Neuronal stem cell (in vitro differentiated cells): ENCODE measurements around the gene SYTL2.
A peak's percentile ranks its signal among the peaks of the same experiment; 100 is the strongest.

ENCODE experiments used
- DNase-seq: peaks from one replicate; pipeline ENCODE4 v3.0.0-alpha.2; 2013; ENCODE audit warnings: low spot score
- H2AFZ ChIP-seq: one replicate; pipeline ENCODE4 v1.6.1; 2013; ENCODE audit warnings: mild to moderate bottlenecking, low read length, inconsistent platforms
- H2AK5ac ChIP-seq: 2 replicates; pipeline ENCODE4 v1.6.1; 2013; ENCODE audit warnings: low read depth, mild to moderate bottlenecking, inconsistent platforms, low read length, moderate library complexity, mixed read lengths
- H2BK120ac ChIP-seq: 2 replicates; pipeline ENCODE4 v1.6.1; 2013; ENCODE audit warnings: low read depth, mild to moderate bottlenecking, inconsistent platforms, low read length, moderate library complexity, mixed read lengths
- H2BK12ac ChIP-seq: one replicate; pipeline ENCODE4 v1.6.1; 2013; ENCODE audit warnings: low read length, inconsistent platforms
- H2BK15ac ChIP-seq: 2 replicates; pipeline ENCODE4 v1.6.1; 2013; ENCODE audit warnings: mild to moderate bottlenecking, low read length, inconsistent platforms, mixed read lengths
- H2BK5ac ChIP-seq: one replicate; pipeline ENCODE4 v1.6.1; 2013; ENCODE audit warnings: inconsistent platforms, mild to moderate bottlenecking, low read length, moderate library complexity
- H3K14ac ChIP-seq: one replicate; pipeline ENCODE4 v1.6.1; 2013; ENCODE audit warnings: low read length, inconsistent platforms
- H3K18ac ChIP-seq: 2 replicates; pipeline ENCODE4 v1.6.1; 2013; ENCODE audit warnings: low read length, inconsistent platforms
- H3K23ac ChIP-seq: 2 replicates; pipeline ENCODE4 v1.6.1; 2013; ENCODE audit warnings: low read depth, mild to moderate bottlenecking, mixed read lengths, low read length, inconsistent platforms; ENCODE audit not compliant: poor library complexity
- H3K27ac ChIP-seq: replicated peaks from 3 replicates; pipeline ENCODE4 v1.5.1; 2013; ENCODE audit warnings: low read length, inconsistent platforms
- H3K27me3 ChIP-seq, 3 experiments: 2 replicates each; pipeline ENCODE4 v1.6.1; 2013; ENCODE audit warnings: low read length in 3 of 3, mild to moderate bottlenecking in 2 of 3, inconsistent platforms in 1 of 3, low read depth in 1 of 3, mixed read lengths in 1 of 3, moderate library complexity in 1 of 3; ENCODE audit not compliant: control insufficient read depth in 3 of 3, insufficient read depth in 3 of 3
- H3K36me3 ChIP-seq, 2 donors: replicated peaks in 1 of 2; 2 replicates each; pipeline ENCODE4 v1.6.1; 2013; ENCODE audit warnings: low read length in 2 of 2; ENCODE audit not compliant: control insufficient read depth in 2 of 2, insufficient read depth in 2 of 2
- H3K4ac ChIP-seq: 2 replicates; pipeline ENCODE4 v1.6.1; 2013; ENCODE audit warnings: inconsistent platforms, mild to moderate bottlenecking, low read length, moderate library complexity
- H3K4me1 ChIP-seq, 2 donors: 1 replicate in 1 of 2; 2 replicates in 1 of 2; pipeline ENCODE4 v1.6.1; 2013; ENCODE audit warnings: low read length in 2 of 2, low read depth in 1 of 2; ENCODE audit not compliant: control insufficient read depth in 2 of 2, insufficient read depth in 1 of 2
- H3K4me2 ChIP-seq: one replicate; pipeline ENCODE4 v1.6.1; 2013; ENCODE audit warnings: mild to moderate bottlenecking, low read length, inconsistent platforms; ENCODE audit not compliant: insufficient read depth, poor library complexity, severe bottlenecking
- H3K4me3 ChIP-seq, 2 donors: 2 replicates each; pipeline ENCODE4 v1.5.1; 2013; ENCODE audit warnings: low read length in 2 of 2, mild to moderate bottlenecking in 2 of 2, inconsistent platforms in 1 of 2, moderate library complexity in 1 of 2
- H3K79me1 ChIP-seq: one replicate; pipeline ENCODE4 v1.6.1; 2013; ENCODE audit warnings: low read depth, mild to moderate bottlenecking, inconsistent platforms, low read length, moderate library complexity
- H3K9ac ChIP-seq: one replicate; pipeline ENCODE4 v1.6.1; 2013; ENCODE audit warnings: mild to moderate bottlenecking, low read depth, low read length, inconsistent platforms; ENCODE audit not compliant: poor library complexity
- H3K9me3 ChIP-seq, 2 donors: replicated peaks in 1 of 2; 2 replicates each; pipeline versions ENCODE3 to v1.6.1; 2013; ENCODE audit warnings: low read length in 2 of 2, mild to moderate bottlenecking in 2 of 2, inconsistent platforms in 1 of 2, low read depth in 1 of 2, mixed read lengths in 1 of 2, moderate library complexity in 1 of 2; ENCODE audit not compliant: control insufficient read depth in 2 of 2, insufficient read depth in 1 of 2
- H4K8ac ChIP-seq: one replicate; pipeline ENCODE4 v1.6.1; 2013; ENCODE audit warnings: low read depth, mild to moderate bottlenecking, inconsistent platforms, low read length, moderate library complexity
- H4K91ac ChIP-seq: one replicate; pipeline ENCODE4 v1.6.1; 2013; ENCODE audit warnings: low read length, low read depth, mild to moderate bottlenecking, inconsistent platforms; ENCODE audit not compliant: poor library complexity
- WGBS, 2 donors: extraction: QIAGEN DNeasy Blood & Tissue Kit; methylation state at CpG; one replicate each; pipeline ENCODE4 v1.1.7; 2013; ENCODE audit warnings: missing lambda C conversion rate in 2 of 2, mixed read lengths in 1 of 2; ENCODE audit not compliant: insufficient read length in 2 of 2, insufficient replicate concordance in 1 of 2; ENCODE audit errors: extremely low coverage in 2 of 2; 5-methylcytosine and 5-hydroxymethylcytosine counted together

Gene SYTL2

GRCh38 chr11:85680897-85681296 is 130.0 kb downstream of the SYTL2 start:
- H3K4me2 ChIP-seq: no peak overlapping the region
- H2BK120ac ChIP-seq: no peak overlapping the region
- no peak overlapping the region for H3K18ac ChIP-seq
- no peaks in the 10 kb centered on the region for H3K79me1 ChIP-seq
- no peak for DNase-seq
- no peaks in the 10 kb centered on the region for H3K36me3 ChIP-seq
- no peak overlapping the region for H2BK5ac ChIP-seq
- no peak overlapping the region for H4K8ac ChIP-seq
- no peak overlapping the region for H3K4ac ChIP-seq
- WGBS, 2 donors: no CpG with 5 or more reads among the region's 1 CpG
- H4K91ac ChIP-seq: no peak overlapping the region
- H3K14ac ChIP-seq: no peak overlapping the region
- H2BK12ac ChIP-seq: no peak overlapping the region
- H3K4me1 ChIP-seq: peaks cover 2 to 3% of the 10 kb centered on the region in 2 donors
- H3K27ac ChIP-seq: no peak overlapping the region
- no peak overlapping the region for H3K9ac ChIP-seq
- H2AFZ ChIP-seq: no peak overlapping the region
- H3K23ac ChIP-seq: no peak overlapping the region
- no peaks in the 10 kb centered on the region for H3K27me3 ChIP-seq
- H2BK15ac ChIP-seq: no peak overlapping the region
- no peaks in the 10 kb centered on the region for H3K9me3 ChIP-seq
- no peak overlapping the region for H2AK5ac ChIP-seq
- peak overlapping the region in 1 of 2 donors; percentile 4 for H3K4me3 ChIP-seq

DNA sequence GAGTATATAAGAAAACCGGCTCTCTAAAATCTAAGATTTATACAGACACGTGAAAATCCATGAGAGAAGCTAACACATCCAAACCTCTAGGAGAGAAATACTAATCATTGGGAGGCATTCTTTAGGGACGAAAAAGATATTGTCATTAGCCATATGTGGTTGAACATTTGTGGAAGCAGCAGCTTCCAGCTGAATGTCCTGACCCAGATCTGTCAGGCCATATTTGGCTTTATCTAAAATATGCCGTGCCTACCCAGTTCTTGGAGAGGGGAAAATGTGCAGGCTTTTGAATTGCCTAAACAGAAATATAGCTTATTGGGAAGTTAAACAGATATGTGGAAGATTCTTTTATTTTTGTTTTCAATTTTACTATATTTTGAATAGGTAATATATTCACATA is 131.4 kb downstream of the SYTL2 start:
- Histone ChIP-seq H3K4me1 (peaks cover 0 to 2% of the 10 kb centered on the region in 2 donors), H3K36me3 (no peaks in the 10 kb centered on the region)

GRCh38 chr11:85673393-85673792 is 137.5 kb downstream of the SYTL2 start:
- H3K4me3 ChIP-seq: no peak overlapping the region
- no peaks in the 10 kb centered on the region for H3K4me1 ChIP-seq
- H3K27ac ChIP-seq: no peak overlapping the region
- H3K36me3 ChIP-seq: no peaks in the 10 kb centered on the region
- no peak overlapping the region for H2BK120ac ChIP-seq
- H3K9ac ChIP-seq: no peak overlapping the region
- H3K23ac ChIP-seq: no peak overlapping the region
- H2BK12ac ChIP-seq: no peak overlapping the region
- H3K4ac ChIP-seq: no peak overlapping the region
- H3K27me3 ChIP-seq: peaks cover 0 to 12% (median 0%) of the 10 kb centered on the region in 3 experiments
- no peak overlapping the region for H4K8ac ChIP-seq
- no peak overlapping the region for H2AFZ ChIP-seq
- no peak overlapping the region for H2BK15ac ChIP-seq
- H2BK5ac ChIP-seq: no peak overlapping the region
- no peak overlapping the region for H3K14ac ChIP-seq
- H3K18ac ChIP-seq: no peak overlapping the region
- WGBS, 2 donors: no CpG with 5 or more reads among the region's 3 CpGs
- H4K91ac ChIP-seq: no peak overlapping the region
- no peaks in the 10 kb centered on the region for H3K79me1 ChIP-seq
- H3K9me3 ChIP-seq: peaks cover 0 to 7% of the 10 kb centered on the region in 2 donors
- no peak for DNase-seq
- H3K4me2 ChIP-seq: no peak overlapping the region
- H2AK5ac ChIP-seq: no peak overlapping the region

More for the DNA sequence above, 131.4 kb downstream of the SYTL2 start:
- Histone ChIP-seq H4K8ac (no peak overlapping the region), H3K4ac (no peak overlapping the region), H2AFZ (no peak overlapping the region), H3K14ac (no peak overlapping the region), H3K4me3 (no peak overlapping the region), H3K9me3 (peaks cover 0 to under 1% of the 10 kb centered on the region in 2 donors), H3K4me2 (no peak overlapping the region), H3K23ac (no peak overlapping the region), H3K9ac (no peak overlapping the region), H4K91ac (no peak overlapping the region), H2AK5ac (no peak overlapping the region), H3K27ac (no peak overlapping the region), H2BK120ac (no peak overlapping the region), H2BK5ac (no peak overlapping the region), H3K27me3 (peaks cover 0 to 3% (median 0%) of the 10 kb centered on the region in 3 experiments), H3K79me1 (no peaks in the 10 kb centered on the region), H2BK12ac (no peak overlapping the region), H2BK15ac (no peak overlapping the region), H3K18ac (no peak overlapping the region)
- WGBS, 2 donors: no CpG with 5 or more reads among the region's 4 CpGs
- DNase-seq: no peak

DNA sequence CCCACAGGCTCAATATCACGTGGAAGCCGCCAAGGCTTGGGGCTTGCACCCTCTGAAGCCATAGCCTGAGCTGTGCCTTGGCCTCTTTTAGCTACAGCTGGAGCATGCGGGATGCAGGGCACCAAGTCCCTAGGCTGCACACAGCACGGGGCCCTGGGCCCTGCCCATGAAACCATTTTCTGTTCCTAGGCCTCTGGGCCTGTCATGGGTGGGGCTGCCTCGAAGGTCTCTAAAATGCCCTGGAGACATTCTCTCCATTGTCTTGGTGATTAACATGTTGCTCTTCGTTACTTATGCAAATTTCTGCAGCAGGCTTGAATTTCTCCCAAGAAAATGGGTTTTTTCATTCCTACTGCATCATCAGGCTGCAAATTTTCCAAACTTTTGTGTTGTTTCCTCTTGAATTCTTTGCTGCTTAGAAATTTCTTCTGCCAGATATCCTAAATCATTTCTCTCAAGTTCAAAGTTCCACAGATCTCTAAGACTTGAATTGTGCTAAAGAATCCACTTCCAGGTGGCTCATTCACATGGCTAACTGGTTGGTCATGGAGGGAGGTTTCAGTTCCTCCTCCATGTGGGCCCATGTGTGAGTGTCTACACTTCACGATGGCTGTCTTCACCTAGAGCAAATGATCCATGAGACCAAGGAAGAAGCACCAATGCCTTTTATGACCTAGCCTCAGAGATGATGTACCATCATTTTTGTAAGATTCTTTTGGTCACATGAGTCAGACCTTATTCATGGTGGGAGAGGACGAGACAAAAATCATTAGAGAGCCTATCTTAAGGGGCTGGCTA is 138.6 kb downstream of the SYTL2 start:
- no peak overlapping the region for H2AFZ ChIP-seq
- DNase-seq: no peak
- no peak overlapping the region for H3K18ac ChIP-seq
- H3K27ac ChIP-seq: no peak overlapping the region
- no peak overlapping the region for H4K91ac ChIP-seq
- no peak overlapping the region for H2BK120ac ChIP-seq
- no peak overlapping the region for H3K4ac ChIP-seq
- peaks cover 0 to 12% (median 0%) of the 10 kb centered on the region in 3 experiments for H3K27me3 ChIP-seq
- no peak overlapping the region for H3K4me2 ChIP-seq
- no peak overlapping the region for H3K14ac ChIP-seq
- H3K79me1 ChIP-seq: no peaks in the 10 kb centered on the region
- no peak overlapping the region for H3K23ac ChIP-seq
- H3K9me3 ChIP-seq: peaks cover 0 to 7% of the 10 kb centered on the region in 2 donors
- no peak overlapping the region for H4K8ac ChIP-seq
- H2AK5ac ChIP-seq: no peak overlapping the region
- no CpG with 5 or more reads among the region's 8 CpGs for WGBS, 2 donors
- H2BK12ac ChIP-seq: no peak overlapping the region
- H2BK5ac ChIP-seq: no peak overlapping the region
- H3K9ac ChIP-seq: no peak overlapping the region
- no peaks in the 10 kb centered on the region for H3K4me1 ChIP-seq
- H3K36me3 ChIP-seq: no peaks in the 10 kb centered on the region
- no peak overlapping the region for H2BK15ac ChIP-seq
- H3K4me3 ChIP-seq: no peak overlapping the region
